ENCODE data around the gene CYB561. TPM values are rescaled to one million over a fixed set of nuclear protein-coding genes. Genes with fewer than 3 reads are reported as not detected.

The CYB561 gene, protein sequence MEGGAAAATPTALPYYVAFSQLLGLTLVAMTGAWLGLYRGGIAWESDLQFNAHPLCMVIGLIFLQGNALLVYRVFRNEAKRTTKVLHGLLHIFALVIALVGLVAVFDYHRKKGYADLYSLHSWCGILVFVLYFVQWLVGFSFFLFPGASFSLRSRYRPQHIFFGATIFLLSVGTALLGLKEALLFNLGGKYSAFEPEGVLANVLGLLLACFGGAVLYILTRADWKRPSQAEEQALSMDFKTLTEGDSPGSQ
- total RNA-seq (2021), result 27.0 to 35.1 TPM (median 28.7 TPM) in 3 replicates
- percentile 58 among the genes with signal in this experiment for Bru-seq, nascent RNA
- long read RNA-seq, experiment 1, transcript CYB561-203 (6 exons, 3,151 nt), result minor isoform, 38 of 167 reads
- long read RNA-seq, experiment 1, transcript CYB561-201 (6 exons, 3,001 nt), result major isoform, 89 of 167 reads
- long read RNA-seq, experiment 1, partial matches to known transcripts, result 3 of 167 reads
- long read RNA-seq, experiment 1, other reads (novel, unspliced or antisense), result 24 of 167 reads
- long read RNA-seq, experiment 2, transcript CYB561-201 (6 exons, 3,001 nt), result major isoform, 13 of 35 reads
- long read RNA-seq, experiment 2, partial matches to known transcripts, result 0 of 35 reads
- long read RNA-seq, experiment 2, other reads (novel, unspliced or antisense), result 15 of 35 reads
- long read RNA-seq, experiment 3, partial matches to known transcripts, result 0 of 12 reads
- long read RNA-seq, experiment 3, other reads (novel, unspliced or antisense), result 6 of 12 reads

DNA sequence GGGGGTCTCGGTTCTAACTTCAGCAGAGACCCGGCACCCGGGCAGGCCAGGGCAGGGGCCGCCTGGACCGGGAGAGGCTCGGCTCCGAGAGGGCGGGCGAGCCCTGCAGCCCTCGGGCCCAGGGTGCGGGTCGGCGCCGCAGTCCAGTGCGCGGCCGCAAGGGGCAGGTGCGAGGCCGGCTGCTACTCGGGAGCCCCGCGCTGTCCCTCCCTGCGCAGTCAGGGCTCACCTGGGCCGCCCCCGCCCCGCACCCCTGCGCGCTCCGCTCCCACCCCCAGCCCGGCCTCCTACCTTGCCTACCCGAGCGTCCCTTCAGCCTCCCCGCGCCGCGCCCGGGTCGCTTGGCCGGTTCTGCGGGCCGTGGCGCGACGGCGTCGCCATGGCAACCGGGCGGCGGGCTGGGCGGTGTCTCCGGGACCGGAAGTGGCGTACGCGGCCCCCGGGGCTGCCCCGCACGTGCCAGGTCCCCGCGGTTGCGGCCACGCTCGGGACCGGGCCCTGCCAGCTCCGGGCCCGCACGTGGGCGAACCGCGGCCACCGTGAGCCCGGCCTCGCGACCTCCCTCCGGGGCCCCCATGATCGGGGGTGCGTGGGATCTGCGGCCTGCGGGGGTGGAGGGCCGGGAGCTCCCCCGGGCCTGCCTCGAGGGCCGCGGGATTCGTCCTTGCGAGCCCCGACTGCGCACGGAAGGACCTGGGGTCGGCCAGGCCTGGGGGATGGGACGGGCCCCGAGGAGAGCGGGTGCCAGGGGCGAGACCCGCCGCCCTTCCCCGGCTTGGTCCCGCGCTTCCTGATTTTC is at the start of gene CYB561:
Gene CYB561, minus strand, starts transcription at position 353 of the 799 bp plus-strand sequence. CDS start 8,759 bp downstream, outside the sequence.
- CTCF ChIA-PET, result interaction anchor here (0.5 to 15.9 kb wide), 9 partner anchors 11 to 563 kb away, joined by 3 to 298 read pairs (median 4); partner anchors contain the start of gene ACE
- peak; percentile 80 for ATAC-seq
- peak; percentile 76 for DNase-seq (ENCODE audit: low spot score)
- no peaks in the 10 kb centered on the region for H3K36me3 Mint-ChIP-seq
- peaks cover 32% of the 10 kb centered on the region for H3K4me1 Mint-ChIP-seq
- H3K4me3 Mint-ChIP-seq, result peak within 1 kb of the TSS; percentile 64
- POLR2A ChIA-PET, result interaction anchor here (0.6 to 1.5 kb wide), 2 partner anchors 11 to 16 kb away, joined by 3 to 4 read pairs; no protein-coding TSS in a partner anchor
- H3K9me3 Mint-ChIP-seq, result no peaks in the 10 kb centered on the region
- H3K27ac Mint-ChIP-seq, result peak within 1 kb of the TSS; percentile 74; the same call in 1 of the 2 replicates
- peaks cover 5% of the 10 kb centered on the region for H3K27me3 Mint-ChIP-seq (ENCODE audit: low read depth)
- no peak for TF ChIP-seq NR3C1 (CRISPR knock-in tag; conservative IDR thresholded peaks at IDR 0.05; ENCODE audit: low read depth)
- TF ChIP-seq ZNF423 (CRISPR knock-in tag; IDR thresholded peaks at IDR 0.05), result no peak
- no peak for TF ChIP-seq SMAD4 (CRISPR knock-in tag; IDR thresholded peaks at IDR 0.05)
- TF ChIP-seq, protein P1, sequence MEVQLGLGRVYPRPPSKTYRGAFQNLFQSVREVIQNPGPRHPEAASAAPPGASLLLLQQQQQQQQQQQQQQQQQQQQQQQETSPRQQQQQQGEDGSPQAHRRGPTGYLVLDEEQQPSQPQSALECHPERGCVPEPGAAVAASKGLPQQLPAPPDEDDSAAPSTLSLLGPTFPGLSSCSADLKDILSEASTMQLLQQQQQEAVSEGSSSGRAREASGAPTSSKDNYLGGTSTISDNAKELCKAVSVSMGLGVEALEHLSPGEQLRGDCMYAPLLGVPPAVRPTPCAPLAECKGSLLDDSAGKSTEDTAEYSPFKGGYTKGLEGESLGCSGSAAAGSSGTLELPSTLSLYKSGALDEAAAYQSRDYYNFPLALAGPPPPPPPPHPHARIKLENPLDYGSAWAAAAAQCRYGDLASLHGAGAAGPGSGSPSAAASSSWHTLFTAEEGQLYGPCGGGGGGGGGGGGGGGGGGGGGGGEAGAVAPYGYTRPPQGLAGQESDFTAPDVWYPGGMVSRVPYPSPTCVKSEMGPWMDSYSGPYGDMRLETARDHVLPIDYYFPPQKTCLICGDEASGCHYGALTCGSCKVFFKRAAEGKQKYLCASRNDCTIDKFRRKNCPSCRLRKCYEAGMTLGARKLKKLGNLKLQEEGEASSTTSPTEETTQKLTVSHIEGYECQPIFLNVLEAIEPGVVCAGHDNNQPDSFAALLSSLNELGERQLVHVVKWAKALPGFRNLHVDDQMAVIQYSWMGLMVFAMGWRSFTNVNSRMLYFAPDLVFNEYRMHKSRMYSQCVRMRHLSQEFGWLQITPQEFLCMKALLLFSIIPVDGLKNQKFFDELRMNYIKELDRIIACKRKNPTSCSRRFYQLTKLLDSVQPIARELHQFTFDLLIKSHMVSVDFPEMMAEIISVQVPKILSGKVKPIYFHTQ (CRISPR knock-in tag; IDR thresholded peaks at IDR 0.05), result no peak
- TF ChIP-seq OVOL2 (CRISPR knock-in tag; IDR thresholded peaks at IDR 0.05; ENCODE audit: borderline replicate concordance), result no peak
- TF ChIP-seq, protein P2, sequence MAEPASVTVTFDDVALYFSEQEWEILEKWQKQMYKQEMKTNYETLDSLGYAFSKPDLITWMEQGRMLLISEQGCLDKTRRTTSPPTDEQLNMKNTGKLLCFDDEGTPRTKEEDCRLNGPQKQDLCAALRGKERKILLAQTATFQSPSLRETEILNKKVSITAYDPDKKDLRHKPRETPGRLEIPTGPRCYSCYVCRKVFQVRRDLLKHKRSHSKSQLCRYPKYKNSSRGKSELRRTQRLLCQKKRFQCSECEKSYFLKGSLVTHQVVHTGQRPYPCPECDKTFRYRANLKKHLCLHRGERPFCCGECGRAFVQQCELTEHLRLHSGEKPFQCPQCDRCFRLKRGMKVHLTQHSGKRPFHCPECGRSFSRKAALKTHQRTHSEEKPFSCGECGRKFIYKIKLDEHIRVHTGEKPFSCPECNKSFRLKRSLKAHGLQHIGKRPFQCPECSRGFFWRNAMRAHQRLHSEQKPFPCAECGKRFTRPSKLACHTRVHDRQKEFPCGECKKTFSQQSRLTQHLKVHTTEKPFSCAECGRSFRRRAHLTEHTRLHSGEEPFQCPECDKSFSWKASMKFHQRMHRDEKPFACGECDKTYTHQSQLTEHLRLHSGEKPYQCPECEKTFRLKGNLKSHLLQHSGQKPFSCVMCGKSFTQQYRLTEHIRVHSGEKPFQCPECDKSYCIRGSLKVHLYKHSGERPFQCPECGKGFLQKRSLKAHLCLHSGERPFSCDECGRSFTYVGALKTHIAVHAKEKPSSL (CRISPR knock-in tag; conservative IDR thresholded peaks at IDR 0.05), result no peak
- no peak; the same call in 1 of the 2 replicates for TF ChIP-seq ATF1 (CRISPR knock-in tag; IDR thresholded peaks at IDR 0.05)
- peak; percentile 32; the same call in 1 of the 2 replicates for TF ChIP-seq NFYB (CRISPR knock-in tag; conservative IDR thresholded peaks at IDR 0.05; ENCODE audit: low read depth)
- no peak for TF ChIP-seq ZNF396 (CRISPR knock-in tag; IDR thresholded peaks at IDR 0.05; ENCODE audit: borderline replicate concordance)
- TF ChIP-seq TEAD1 (CRISPR knock-in tag; IDR thresholded peaks at IDR 0.05), result peak; percentile 97
- peak; percentile 94 for TF ChIP-seq TP53 (CRISPR knock-in tag; IDR thresholded peaks at IDR 0.05)
- TF ChIP-seq, protein P3, sequence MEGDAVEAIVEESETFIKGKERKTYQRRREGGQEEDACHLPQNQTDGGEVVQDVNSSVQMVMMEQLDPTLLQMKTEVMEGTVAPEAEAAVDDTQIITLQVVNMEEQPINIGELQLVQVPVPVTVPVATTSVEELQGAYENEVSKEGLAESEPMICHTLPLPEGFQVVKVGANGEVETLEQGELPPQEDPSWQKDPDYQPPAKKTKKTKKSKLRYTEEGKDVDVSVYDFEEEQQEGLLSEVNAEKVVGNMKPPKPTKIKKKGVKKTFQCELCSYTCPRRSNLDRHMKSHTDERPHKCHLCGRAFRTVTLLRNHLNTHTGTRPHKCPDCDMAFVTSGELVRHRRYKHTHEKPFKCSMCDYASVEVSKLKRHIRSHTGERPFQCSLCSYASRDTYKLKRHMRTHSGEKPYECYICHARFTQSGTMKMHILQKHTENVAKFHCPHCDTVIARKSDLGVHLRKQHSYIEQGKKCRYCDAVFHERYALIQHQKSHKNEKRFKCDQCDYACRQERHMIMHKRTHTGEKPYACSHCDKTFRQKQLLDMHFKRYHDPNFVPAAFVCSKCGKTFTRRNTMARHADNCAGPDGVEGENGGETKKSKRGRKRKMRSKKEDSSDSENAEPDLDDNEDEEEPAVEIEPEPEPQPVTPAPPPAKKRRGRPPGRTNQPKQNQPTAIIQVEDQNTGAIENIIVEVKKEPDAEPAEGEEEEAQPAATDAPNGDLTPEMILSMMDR (IDR thresholded peaks at IDR 0.05), result peak; percentile 62
- no peak for TF ChIP-seq EMX1 (CRISPR knock-in tag; IDR thresholded peaks at IDR 0.05)
- TF ChIP-seq, protein P4, sequence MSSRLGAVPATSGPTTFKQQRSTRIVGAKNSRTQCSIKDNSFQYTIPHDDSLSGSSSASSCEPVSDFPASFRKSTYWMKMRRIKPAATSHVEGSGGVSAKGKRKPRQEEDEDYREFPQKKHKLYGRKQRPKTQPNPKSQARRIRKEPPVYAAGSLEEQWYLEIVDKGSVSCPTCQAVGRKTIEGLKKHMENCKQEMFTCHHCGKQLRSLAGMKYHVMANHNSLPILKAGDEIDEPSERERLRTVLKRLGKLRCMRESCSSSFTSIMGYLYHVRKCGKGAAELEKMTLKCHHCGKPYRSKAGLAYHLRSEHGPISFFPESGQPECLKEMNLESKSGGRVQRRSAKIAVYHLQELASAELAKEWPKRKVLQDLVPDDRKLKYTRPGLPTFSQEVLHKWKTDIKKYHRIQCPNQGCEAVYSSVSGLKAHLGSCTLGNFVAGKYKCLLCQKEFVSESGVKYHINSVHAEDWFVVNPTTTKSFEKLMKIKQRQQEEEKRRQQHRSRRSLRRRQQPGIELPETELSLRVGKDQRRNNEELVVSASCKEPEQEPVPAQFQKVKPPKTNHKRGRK (CRISPR knock-in tag; IDR thresholded peaks at IDR 0.05; ENCODE audit: borderline replicate concordance), result no peak
- TF ChIP-seq IRF2 (CRISPR knock-in tag; IDR thresholded peaks at IDR 0.05; ENCODE audit: borderline replicate concordance, low read depth), result no peak
- TF ChIP-seq, protein P5, sequence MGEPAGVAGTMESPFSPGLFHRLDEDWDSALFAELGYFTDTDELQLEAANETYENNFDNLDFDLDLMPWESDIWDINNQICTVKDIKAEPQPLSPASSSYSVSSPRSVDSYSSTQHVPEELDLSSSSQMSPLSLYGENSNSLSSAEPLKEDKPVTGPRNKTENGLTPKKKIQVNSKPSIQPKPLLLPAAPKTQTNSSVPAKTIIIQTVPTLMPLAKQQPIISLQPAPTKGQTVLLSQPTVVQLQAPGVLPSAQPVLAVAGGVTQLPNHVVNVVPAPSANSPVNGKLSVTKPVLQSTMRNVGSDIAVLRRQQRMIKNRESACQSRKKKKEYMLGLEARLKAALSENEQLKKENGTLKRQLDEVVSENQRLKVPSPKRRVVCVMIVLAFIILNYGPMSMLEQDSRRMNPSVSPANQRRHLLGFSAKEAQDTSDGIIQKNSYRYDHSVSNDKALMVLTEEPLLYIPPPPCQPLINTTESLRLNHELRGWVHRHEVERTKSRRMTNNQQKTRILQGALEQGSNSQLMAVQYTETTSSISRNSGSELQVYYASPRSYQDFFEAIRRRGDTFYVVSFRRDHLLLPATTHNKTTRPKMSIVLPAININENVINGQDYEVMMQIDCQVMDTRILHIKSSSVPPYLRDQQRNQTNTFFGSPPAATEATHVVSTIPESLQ (CRISPR knock-in tag; IDR thresholded peaks at IDR 0.05), result no peak
- TF ChIP-seq, protein P6, sequence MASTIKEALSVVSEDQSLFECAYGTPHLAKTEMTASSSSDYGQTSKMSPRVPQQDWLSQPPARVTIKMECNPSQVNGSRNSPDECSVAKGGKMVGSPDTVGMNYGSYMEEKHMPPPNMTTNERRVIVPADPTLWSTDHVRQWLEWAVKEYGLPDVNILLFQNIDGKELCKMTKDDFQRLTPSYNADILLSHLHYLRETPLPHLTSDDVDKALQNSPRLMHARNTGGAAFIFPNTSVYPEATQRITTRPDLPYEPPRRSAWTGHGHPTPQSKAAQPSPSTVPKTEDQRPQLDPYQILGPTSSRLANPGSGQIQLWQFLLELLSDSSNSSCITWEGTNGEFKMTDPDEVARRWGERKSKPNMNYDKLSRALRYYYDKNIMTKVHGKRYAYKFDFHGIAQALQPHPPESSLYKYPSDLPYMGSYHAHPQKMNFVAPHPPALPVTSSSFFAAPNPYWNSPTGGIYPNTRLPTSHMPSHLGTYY (CRISPR knock-in tag; IDR thresholded peaks at IDR 0.05), result no peak
- peak; percentile 83 for TF ChIP-seq CREM (CRISPR knock-in tag; IDR thresholded peaks at IDR 0.05)
- no peak for TF ChIP-seq NFATC4 (CRISPR knock-in tag; IDR thresholded peaks at IDR 0.05)

All from WTC11 (cell line).